DMS153 (cell line): ENCODE data around the gene PCSK6.

Source experiments
- DNase-seq: peaks from one replicate; lab custom pipeline; 2025; lab: John Stamatoyannopoulos, UW

PCSK6 gene

DNA sequence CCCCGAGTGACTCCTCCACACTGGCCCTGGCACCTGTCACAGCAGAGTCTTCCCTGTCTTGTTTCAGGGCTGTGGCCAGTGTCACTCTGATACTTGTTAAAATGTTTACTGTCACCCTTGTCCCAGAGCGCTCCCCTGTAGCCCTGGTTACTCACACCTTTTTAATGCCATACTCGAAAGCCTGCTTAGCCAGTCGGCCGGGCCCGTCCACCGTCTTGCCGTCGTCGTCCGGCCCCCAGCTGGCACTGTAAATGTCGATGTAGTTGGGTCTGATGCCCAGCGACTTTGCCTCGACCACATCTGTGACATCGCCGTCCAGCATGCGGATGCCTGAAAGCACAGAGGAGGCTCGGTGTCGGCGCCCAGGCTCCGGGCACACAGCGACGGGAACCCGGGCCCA, 91.3 kb downstream of the PCSK6 start:
- no peak for DNase-seq

DNA sequence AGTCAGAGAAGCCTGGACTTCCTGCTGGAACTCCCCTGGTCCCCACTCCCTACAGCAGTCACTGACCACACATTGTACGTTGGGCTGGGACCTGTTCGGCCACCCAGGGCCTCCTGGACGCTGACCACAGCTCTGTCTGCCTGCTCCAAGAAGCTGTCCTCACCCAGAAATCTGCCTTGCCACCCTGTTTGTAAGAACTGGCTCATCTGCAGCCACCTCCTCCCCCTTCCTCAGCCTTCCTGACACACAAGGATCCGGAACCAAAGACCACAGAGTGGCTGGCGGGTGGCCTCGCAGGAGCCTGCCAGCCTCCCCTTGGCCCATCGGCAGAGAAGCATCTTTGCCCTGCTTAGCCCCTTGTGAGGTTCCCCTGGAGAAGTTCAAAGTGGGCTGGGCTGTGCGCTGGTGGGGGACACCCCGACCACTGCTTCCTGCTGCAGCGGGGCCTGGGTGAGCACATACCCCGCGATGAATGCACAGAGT, 91.9 kb downstream of the PCSK6 start:
- no peak for DNase-seq

DNA sequence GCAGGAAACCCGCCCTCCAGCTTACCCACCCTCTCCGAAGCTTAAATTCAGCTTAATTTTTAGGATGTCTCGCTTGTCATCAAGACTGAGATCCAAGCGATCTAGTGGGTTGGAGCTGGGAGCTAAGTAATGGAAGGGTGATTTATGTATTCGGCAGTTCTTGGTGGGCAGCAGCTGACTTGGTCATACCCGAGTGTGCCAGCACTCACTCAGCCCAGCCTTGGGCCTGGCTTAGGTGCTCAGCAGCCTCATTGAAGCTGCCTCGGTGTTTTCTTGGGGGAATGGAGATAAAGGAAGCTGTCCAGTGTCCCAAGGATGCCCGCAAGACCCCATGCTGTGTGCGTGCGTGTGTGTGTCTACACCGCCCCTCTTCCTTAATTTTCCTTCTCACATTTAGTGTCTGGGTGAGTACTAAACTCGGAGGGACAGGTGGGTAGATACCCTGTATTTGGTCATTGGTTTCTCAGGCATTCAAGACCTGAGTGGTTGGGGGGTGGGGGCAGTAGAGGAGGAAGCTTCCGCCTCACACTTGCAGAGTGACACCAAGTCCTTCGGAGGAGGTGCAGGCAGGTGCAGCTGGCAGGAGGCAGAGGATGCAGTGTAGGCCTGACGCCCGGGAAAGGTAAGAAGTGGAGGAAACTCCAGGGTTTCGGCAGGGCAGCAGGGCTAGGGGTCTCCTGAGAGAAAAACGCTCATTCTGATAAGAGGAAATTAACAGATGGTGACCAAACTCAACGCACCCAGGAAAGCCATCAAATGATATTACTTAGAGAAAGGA, 92.8 kb downstream of the PCSK6 start:
- DNase-seq = no peak

DNA sequence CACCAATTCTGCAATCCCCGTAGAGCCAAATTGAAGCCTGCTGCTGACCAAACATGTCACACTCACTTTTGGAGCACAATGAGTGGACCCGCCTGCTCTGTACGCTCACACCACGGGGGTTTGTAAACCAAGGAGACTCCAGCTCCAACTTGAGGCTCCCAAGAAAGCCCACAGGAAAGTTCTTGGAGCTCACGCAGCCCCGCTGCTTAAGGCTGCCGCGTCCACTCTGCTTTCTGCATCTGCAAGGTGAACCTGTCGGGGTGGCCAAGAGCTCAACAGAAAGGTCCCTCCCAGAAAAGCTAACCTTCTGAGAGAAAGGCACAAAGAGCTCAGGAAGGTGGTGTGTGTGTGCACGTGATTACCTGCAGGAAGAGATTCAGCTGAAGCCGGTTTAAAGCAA, 94.9 kb downstream of the PCSK6 start:
- DNase-seq = no peak

DNA sequence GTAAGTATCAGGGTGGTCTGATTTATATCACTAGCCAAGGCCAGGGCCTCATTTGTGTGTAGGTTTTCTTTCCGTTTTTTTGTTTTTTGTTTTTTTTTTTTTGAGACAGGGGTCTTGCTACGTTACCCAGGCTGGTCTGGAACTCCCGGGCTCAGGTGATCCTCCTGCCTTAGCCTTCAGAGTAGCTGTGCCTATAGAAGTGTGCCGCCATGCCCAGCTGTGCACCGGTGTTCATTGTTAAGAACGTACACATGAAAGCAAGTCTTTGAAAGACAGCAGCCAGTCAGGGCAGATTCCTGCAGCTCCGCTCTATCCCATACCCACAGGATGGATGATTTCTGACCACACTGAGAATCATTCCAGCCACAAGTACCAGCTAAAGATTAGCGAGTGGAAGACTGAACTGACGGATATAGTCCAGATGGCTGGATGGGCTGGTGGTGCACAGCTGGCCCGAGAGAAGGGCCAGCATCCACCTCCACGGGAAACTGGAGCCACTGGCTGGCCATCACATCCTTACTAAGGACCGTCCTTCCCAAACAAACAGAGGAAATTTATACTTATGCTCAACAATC, 95.4 kb downstream of the PCSK6 start:
- no peak for DNase-seq

DNA sequence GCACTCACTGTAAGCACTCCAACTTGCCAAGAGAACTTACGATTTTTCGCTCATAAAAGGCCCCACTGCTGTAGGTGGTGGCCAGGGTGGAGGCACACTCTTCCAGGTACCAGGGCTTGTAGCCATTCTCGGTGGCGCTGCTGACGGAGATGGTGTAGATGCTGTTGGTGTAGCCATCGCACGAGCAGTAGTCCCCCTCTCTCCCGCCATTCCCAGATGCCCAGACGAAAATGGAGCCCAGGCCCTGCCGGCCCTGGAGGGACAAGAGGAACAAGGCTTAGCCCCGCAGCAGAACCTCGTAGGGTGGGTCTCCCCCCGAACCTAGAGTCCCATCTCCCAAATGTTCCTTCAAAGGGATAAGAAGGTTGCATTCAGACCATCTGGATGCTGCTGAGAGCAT, 96.3 kb downstream of the PCSK6 start:
- DNase-seq = no peak

DNA sequence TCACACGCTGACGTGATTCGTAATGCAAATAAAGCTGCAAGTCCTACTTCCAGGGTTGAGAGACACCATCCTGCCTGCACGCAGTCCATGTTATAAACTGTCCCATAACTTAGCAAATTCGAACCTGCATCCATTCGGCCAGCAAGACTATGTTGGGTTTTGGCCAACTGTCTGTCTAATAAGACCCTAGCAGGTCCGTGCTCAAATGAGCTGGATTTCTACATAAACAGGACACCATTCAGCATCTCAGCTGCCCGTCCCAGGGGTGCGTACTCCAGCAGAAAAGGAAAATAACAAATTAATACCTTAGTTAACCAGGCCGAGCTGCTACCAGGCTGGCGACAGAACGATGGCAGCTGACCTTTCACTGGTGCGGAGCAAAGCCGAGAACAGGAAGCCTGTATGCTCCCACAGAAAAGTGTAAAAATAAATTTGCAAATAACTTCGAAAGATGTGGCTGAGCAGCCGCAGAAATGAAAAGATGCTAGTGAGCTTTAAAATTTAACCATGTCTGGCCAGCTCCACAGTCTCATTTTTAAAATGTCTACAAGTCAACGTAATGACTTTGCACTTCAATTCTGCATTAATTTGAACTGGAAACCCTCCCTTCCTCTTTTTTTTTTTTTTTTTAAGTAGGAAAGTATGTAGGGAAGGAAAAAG, 97.4 kb downstream of the PCSK6 start:
- no peak for DNase-seq

DNA sequence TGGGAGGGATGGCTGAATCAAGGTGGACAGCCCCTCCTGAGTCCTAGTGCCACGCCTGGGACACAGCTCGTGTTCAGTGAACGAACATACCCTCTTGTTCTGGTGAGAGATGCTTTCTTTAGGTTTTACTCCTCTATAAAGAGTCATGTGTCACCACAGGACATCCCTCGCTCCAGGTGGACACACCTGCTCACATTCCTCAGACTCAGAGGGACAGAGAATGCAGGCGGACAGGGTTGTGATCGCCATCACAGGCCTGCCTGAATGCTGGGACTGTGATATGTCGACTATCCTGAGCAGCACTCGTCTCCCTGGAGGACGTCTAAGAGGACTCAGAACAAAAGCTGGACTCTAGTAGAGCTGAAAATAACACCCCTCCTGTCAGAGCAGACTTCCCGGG, 98.1 kb downstream of the PCSK6 start:
- DNase-seq = no peak

DNA sequence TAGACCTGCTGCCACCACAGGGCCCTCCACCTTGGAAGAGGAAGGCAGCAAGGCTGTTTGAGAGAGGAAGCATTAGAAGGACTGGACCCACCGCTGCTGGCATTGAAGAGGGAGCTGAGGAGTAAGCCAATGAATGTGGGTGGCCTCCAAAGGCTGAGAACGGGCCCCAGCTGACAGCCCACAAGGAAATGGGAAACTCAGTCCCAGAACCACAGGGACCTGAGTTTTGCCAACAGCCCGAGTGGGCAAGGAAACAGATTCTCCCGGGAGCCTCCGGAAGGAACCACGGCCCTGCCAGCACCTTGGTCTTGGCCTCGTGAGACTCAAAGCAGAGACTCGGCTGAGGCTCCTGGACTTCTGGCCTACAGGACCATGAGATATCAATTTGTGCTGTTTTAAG, 99.0 kb downstream of the PCSK6 start:
- no peak for DNase-seq

DNA sequence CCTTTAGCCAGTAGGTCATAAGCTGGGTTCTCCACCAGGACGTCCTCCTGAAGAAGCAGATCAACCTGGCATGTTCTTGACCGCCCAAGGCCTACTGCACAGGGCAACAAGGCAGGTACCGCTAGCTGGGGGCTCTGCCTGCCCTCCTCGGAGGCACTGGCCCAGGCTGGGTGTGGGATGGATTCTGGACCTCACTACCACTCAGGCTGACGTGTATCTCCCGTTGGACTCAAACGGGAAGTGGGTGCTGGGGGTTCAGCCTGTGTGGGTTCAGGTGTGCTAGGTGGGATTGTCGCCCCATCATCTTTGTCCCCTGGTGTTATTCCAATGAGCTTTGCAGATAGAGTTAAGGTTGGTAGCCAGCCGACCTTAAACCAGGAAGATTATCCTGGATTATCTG, 99.4 kb downstream of the PCSK6 start:
- no peak for DNase-seq

DNA sequence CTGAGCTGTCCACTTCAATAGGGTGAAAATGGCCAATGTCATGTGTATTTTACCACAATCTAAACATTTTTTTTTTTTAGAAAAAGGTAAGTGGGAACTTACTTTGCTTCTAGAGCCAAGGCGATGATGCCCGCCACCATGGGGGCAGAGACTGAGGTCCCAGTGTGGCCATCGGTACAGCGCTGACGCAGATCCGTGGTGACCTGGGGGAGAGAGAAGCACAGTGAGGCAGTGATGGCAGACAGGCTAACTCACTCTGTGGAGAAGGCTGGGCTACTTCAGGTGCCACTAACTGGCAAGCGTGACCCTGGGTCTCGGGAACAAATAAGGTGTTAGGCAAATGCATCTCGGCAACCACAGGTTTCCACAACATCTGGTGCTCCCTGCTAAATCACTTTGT, 100.1 kb downstream of the PCSK6 start:
- no peak for DNase-seq

DNA sequence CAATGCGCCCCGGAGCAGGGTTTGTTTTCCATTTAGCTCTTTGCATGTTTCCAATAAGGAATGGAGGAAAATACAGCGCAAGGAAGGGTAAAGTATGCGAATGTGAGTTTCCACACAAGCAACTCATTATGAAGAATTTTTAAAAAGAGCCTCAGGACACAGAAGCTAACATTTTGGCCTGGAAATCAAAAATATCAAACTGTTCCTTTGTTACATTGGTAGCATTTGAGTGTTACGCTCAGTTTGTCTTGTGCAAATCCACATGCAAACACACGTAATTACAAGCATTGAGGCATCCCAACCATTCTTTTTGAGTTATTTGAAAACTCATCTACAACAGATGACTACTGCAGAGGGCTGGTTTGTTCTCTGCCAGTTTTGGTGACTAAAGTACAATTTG, 101.5 kb downstream of the PCSK6 start:
- DNase-seq = no peak

DNA sequence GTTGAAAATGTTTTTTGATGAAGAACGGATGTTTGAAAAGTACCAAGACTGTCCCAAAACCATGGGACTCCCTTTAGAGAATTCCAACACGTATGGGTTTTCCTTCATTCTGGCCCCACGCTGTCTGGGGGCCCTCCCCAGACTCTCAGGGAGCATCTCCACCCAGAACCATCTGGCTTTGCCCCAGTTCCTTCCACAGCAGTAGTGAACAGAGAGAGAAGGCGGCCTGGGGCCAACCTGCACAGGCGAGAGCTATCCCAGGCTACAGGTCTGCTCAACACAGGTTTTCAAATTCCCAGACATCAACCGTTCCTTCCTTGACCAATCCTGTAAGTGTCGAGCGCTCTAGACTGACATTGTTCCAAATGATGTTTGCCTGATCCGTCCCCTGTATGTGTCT, 101.9 kb downstream of the PCSK6 start:
- no peak for DNase-seq

DNA sequence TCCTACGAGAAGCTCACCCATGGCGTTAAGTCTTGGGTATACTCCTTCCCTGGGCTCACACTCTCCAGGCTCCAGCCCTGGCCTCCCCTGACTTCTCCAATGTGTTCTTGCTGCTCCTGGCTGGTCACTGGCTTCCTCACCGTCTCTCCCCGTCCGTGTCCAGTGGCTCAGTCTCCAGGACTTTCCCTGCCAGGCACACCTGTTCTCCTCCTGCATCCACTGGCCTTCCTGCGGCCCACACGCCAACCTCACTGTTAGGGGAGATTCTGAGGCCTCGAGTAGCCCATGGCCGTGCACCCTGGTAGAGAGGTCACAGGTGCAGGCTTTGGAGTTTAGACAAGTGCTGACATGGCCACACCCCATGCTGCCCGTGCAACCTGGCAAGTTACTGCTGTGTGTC, 102.5 kb downstream of the PCSK6 start:
- DNase-seq = no peak

DNA sequence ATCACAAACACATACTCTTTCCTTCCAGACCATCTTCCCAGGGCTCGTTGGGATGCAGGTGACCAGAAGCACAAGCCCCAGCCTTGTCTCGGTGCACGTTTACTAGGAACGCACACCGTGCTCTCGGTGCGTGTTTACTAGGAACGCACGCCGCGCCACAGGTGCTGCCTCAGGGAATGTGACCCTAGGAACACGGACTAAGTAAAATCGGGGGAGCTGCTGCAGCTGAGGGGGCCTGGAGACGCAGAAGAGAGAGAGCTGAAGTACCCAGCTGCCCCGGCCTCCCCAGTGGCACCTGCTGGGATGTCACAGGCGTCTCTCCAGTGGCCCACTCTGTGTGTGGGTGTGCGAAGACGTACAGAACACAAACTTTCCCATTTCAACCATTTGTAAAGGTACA, 103.5 kb downstream of the PCSK6 start:
- no peak for DNase-seq

DNA sequence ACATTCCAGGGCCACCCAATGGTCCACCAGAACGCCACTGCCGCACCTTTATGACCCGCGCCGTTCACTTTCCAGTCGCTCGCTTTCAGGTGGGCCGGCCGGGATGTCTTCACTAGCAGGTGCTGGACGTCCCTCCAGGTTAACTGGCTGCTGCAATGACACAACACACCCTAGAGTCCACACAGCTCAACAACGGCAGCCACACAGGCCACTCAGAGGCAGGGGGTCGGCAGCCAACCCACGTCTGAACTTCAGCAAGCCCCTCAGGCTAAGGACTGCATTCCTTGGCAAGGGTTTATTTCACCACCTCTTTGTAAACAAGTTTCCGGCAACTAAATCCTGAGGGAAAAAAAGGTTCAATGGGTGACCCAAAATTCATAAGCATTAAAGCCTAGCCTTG, 105.2 kb downstream of the PCSK6 start:
- no peak for DNase-seq

DNA sequence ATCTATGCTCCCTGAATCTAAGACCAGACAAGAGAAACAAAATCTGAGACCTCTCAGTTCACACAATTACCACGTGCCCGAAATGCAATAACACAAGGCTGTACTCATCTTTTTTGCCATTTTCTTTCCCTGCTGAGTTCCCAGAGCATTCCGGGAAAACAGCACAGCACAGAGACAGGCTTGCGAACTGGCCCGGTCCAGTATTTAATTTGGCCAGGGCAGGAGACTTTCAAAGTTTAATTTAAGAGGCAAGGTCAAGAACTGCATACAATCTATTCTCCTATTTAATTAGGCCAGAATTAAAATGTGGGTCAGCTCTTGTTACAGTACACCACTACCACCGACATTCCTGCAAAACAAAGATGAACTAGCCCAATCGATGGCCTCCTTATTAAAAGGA, 107.0 kb downstream of the PCSK6 start:
- DNase-seq = no peak

DNA sequence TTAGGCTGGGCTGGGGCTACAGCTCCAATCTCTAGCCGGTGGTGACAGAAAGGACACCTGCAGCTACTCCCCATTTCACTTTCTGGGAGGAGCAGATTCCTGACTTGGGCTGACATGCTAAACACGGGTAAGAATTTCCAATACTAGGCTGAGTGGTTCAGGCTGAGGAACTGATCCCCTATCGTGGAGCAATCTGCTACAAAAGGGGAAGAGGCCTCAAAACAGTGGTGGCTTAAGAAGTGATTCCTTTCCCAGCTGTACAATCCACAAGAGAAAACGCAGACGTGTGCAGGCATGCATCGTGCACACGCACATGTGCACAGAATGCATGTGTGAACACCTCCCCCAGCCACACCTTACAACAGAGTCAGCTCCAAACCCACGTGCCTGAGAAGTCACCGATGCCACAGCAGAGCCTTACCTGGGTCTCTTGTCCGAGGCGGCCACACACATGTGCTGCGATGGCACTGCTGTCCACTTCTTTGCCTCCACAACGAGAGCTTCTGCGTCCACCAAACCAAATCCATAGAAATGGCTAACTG, 107.8 kb downstream of the PCSK6 start:
- DNase-seq = no peak

DNA sequence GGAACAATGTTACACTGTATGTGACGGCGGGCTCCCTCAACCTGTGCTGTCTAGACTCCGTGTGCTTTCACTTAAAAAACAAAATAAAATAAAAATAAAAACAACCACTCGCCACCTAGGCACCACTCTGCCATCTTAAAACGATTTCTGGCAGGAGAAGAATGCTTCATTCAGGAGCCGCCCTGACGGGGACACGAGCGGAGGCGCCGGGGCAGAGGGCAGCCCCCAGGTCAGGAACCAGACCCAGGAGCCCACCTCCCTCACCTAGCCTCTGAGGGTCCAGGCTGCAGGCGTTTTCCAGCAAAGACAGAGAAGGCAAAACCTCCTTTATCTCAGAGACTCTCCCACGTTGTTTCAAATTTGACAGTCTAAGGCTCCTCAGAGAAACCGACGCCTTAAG, 109.4 kb downstream of the PCSK6 start:
- no peak for DNase-seq

DNA sequence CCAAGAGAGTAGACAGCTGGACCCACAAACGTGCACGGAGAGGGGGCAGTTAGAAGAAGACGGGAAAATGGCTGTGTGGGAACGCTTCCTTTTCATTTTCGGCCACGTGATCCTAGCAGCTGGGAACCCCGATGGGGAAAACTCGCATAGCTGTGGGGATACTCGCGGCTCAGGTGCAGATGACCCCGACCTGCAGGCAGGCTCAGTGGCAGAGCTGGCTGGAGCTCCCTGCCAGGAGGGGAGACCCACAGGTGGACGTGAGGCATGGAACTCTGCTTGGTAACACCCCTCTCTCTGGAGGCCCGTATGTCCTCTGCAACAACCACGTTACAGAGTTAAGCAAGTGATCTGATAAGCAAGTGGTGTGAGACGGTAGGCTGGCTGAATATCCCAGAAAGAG, 109.9 kb downstream of the PCSK6 start:
- DNase-seq = no peak

DNA sequence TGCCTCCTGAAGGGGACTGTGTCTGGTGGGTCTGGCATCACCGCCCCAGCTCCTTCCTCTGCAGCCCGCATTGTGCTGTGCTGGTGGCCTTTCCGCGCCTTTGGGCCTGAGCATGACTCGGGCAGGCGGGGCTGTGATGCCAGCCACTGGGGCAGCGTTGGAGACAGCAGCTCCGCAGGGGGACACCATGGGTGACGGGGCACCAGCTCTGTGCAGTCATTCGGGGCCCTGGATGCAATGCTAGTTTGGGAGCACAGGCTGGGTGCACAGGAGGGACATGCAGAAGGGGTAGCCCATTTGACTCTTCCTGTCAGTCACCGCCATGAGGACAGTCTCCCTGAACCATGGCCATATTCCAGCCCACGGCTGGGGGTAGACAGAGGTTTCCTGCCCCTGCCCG, 110.6 kb downstream of the PCSK6 start:
- DNase-seq = no peak

DNA sequence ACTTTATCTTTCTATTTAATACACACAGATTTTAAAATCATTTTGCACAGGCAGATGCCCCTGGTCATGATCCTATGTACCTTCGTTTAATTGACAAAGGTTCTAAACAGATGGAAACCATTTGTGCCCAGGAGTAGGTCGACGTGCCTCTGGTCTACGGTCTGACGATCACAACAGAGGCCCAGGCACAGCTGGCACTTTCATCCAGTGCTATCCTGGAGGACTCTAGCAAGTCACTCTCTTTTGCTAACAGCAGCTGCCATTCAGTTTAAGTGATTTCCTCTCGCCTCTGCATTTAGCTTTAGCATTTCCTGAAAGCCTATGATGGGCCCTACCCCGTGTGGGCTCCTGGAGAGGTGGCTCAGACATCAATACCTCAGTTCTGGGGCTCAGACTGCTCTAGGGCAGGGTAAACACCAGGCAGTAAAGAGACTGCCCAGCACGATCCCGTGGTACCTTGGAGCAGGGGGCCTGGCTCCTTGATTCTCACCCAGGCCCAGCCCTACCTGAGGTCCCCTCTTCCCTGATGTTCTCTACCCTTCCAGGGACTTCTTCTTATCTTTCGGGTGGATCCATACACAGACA, 111.2 kb downstream of the PCSK6 start:
- DNase-seq = no peak
